HEK293 (cell line): ENCODE measurements around the gene MAN1C1.

Experiments
- CTCF ChIA-PET: fragments of 350-600 bp; formaldehyde crosslinking; extraction: SDS; loops from one replicate; lab custom pipeline; 2021; ENCODE audit warnings: antibody characterized with exemption; lab: Yijun Ruan, JAX
- POLR2A ChIA-PET: fragments of 300-600 bp; formaldehyde crosslinking; extraction: SDS; loops from one replicate; lab custom pipeline; 2020; ENCODE audit warnings: antibody characterized with exemption, inconsistent platforms; lab: Yijun Ruan, JAX
- H3K27ac ChIP-seq: fragments of 200-500 bp; sonication (Bioruptor generic); 2 replicates; pipeline ENCODE4 v1.5.1; 2014; ENCODE audit warnings: low read depth, low read length, control low read depth, inconsistent platforms; ENCODE audit errors: extremely low read depth
- H3K36me3 ChIP-seq, 2 experiments: fragments of 200-500 bp in 1 of 2; sonication (Bioruptor generic) in 1 of 2; 1 replicate in 1 of 2; 2 replicates in 1 of 2; pipeline ENCODE4 v1.5.1; 2014 to 2017; ENCODE audit warnings: inconsistent platforms in 2 of 2, low read length in 2 of 2; ENCODE audit not compliant: control insufficient read depth in 2 of 2, insufficient read depth in 1 of 2
- H3K4me1 ChIP-seq: fragments of 200-500 bp; sonication (Bioruptor generic); 2 replicates; pipeline ENCODE4 v1.5.1; 2014; ENCODE audit warnings: mild to moderate bottlenecking, low read length, inconsistent platforms; ENCODE audit not compliant: control insufficient read depth, insufficient read depth
- H3K4me3 ChIP-seq: 2 replicates; pipeline ENCODE4 v1.5.1; 2011; ENCODE audit warnings: low read depth, mild to moderate bottlenecking, control low read depth, low read length, moderate library complexity
- H3K9me3 ChIP-seq: fragments of 200-500 bp; sonication (Bioruptor generic); 2 replicates; pipeline ENCODE4 v1.5.1; 2014; ENCODE audit warnings: low read depth, low read length, inconsistent platforms; ENCODE audit not compliant: control insufficient read depth, insufficient read depth
- GFI1B ChIP-seq: fragments of 450-650 bp; formaldehyde crosslinking; IDR thresholded peaks from 2 replicates; pipeline ENCODE4 v1.5.1; 2016; ENCODE audit warnings: missing biosample characterization, missing genetic modification characterization
- KLF9 ChIP-seq: fragments of 450-650 bp; formaldehyde crosslinking; IDR thresholded peaks from 2 replicates; pipeline ENCODE4 v1.5.1; 2016; ENCODE audit warnings: missing biosample characterization, missing genetic modification characterization, low read depth
- MEIS1 ChIP-seq: sonication (generic); formaldehyde crosslinking; IDR thresholded peaks from 2 replicates; pipeline ENCODE4 v1.8.1; 2022; ENCODE audit warnings: missing genetic modification reagents, mild to moderate bottlenecking, borderline replicate concordance
- MZF1 ChIP-seq: fragments of 450-650 bp; formaldehyde crosslinking; IDR thresholded peaks from 2 replicates; pipeline ENCODE4 v1.5.1; 2017; ENCODE audit warnings: missing biosample characterization, missing genetic modification characterization, borderline replicate concordance
- SCRT2 ChIP-seq: fragments of 450-650 bp; formaldehyde crosslinking; IDR thresholded peaks from 2 replicates; pipeline ENCODE4 v1.5.1; 2016; ENCODE audit warnings: missing biosample characterization, missing genetic modification characterization
- SP2 ChIP-seq: fragments of 450-650 bp; formaldehyde crosslinking; IDR thresholded peaks from 2 replicates; pipeline ENCODE4 v1.5.1; 2016; ENCODE audit warnings: missing biosample characterization, missing genetic modification characterization
- ZFP69B ChIP-seq: fragments of 450-650 bp; formaldehyde crosslinking; IDR thresholded peaks from 2 replicates; pipeline ENCODE4 v1.5.1; 2016; ENCODE audit warnings: missing biosample characterization, missing genetic modification characterization
- ZIC2 ChIP-seq: fragments of 450-650 bp; formaldehyde crosslinking; IDR thresholded peaks from 2 replicates; pipeline ENCODE4 v1.5.1; 2016; ENCODE audit warnings: missing biosample characterization, missing genetic modification characterization
- ZNF148 ChIP-seq: fragments of 450-650 bp; formaldehyde crosslinking; IDR thresholded peaks from 2 replicates; pipeline ENCODE4 v1.5.0; 2017; ENCODE audit warnings: missing biosample characterization, missing genetic modification characterization, borderline replicate concordance
- ZNF155 ChIP-seq: fragments of 450-650 bp; formaldehyde crosslinking; IDR thresholded peaks from 2 replicates; pipeline ENCODE4 v1.5.1; 2016; ENCODE audit warnings: missing biosample characterization, missing genetic modification characterization
- ZNF157 ChIP-seq: fragments of 450-650 bp; formaldehyde crosslinking; IDR thresholded peaks from 2 replicates; pipeline ENCODE4 v1.5.1; 2016; ENCODE audit warnings: missing biosample characterization, missing genetic modification characterization
- ZNF366 ChIP-seq: fragments of 450-650 bp; formaldehyde crosslinking; conservative IDR thresholded peaks from 2 replicates; pipeline ENCODE4 v1.5.1; 2016; ENCODE audit warnings: missing biosample characterization, missing genetic modification characterization
- ZNF48 ChIP-seq: fragments of 450-650 bp; formaldehyde crosslinking; IDR thresholded peaks from 2 replicates; pipeline ENCODE4 v1.5.1; 2016; ENCODE audit warnings: missing biosample characterization, missing genetic modification characterization
- ZNF548 ChIP-seq: fragments of 450-650 bp; formaldehyde crosslinking; IDR thresholded peaks from 2 replicates; pipeline ENCODE4 v1.5.1; 2016; ENCODE audit warnings: missing biosample characterization, missing genetic modification characterization
- ZNF704 ChIP-seq: fragments of 450-650 bp; formaldehyde crosslinking; IDR thresholded peaks from 2 replicates; pipeline ENCODE4 v1.5.1; 2016; ENCODE audit warnings: missing biosample characterization, missing genetic modification characterization
- ZNF768 ChIP-seq: fragments of 450-650 bp; formaldehyde crosslinking; IDR thresholded peaks from 2 replicates; pipeline ENCODE4 v1.5.1; 2018; ENCODE audit warnings: missing biosample characterization, mild to moderate bottlenecking, missing genetic modification characterization

The MAN1C1 gene

GRCh38 chr1:25683177-25683576, 66.6 kb downstream of the MAN1C1 start:
- peaks cover 11% of the 10 kb centered on the region for H3K4me1 ChIP-seq
- H3K9me3 ChIP-seq: no peaks in the 10 kb centered on the region
- peak; percentile 79 for TF ChIP-seq SCRT2 (tag by site-specific recombination)
- no peak for TF ChIP-seq SP2 (tag by site-specific recombination)
- no peaks in the 10 kb centered on the region for H3K36me3 ChIP-seq
- no peak overlapping the region for H3K27ac ChIP-seq
- H3K4me3 ChIP-seq: no peak overlapping the region
- ChIA-PET CTCF (interaction anchor here (0.6 to 0.7 kb wide), 4 partner anchors 9 to 62 kb away, joined by 3 read pairs; no protein-coding TSS in a partner anchor), POLR2A (no interaction called here)

- CTCF ChIA-PET: interaction anchor here (0.6 to 0.7 kb wide), 4 partner anchors 8 to 63 kb away, joined by 3 read pairs; no protein-coding TSS in a partner anchor
- no peak for TF ChIP-seq MZF1 (tag by site-specific recombination)
- no peak for TF ChIP-seq KLF9 (tag by site-specific recombination)
- no peak for TF ChIP-seq ZNF155 (tag by site-specific recombination)
- TF ChIP-seq ZNF548: no peak
- no peak for TF ChIP-seq ZNF704 (tag by site-specific recombination)
- TF ChIP-seq, all 188 proteins: peak for 0
- POLR2A ChIA-PET: no interaction called here
Observed at GRCh38 chr1:25683731-25684130, 67.1 kb downstream of the MAN1C1 start.

GRCh38 chr1:25684216-25684965, 67.8 kb downstream of the MAN1C1 start:
- TF ChIP-seq GFI1B (tag by site-specific recombination) (no peak), ZNF768 (tag by site-specific recombination) (no peak), ZNF157 (tag by site-specific recombination) (no peak), ZIC2 (tag by site-specific recombination) (no peak), ZNF48 (tag by site-specific recombination) (no peak), ZNF148 (tag by site-specific recombination) (no peak), ZNF366 (no peak), ZFP69B (tag by site-specific recombination) (no peak), MEIS1 (CRISPR knock-in tag) (no peak)
- Histone ChIP-seq H3K4me1 (peaks cover 11% of the 10 kb centered on the region), H3K27ac (no peak overlapping the region), H3K9me3 (no peaks in the 10 kb centered on the region), H3K4me3 (no peak overlapping the region), H3K36me3 (no peaks in the 10 kb centered on the region)
- ChIA-PET POLR2A (no interaction called here), CTCF (interaction anchor here (0.7 kb wide), 1 partner anchor 8 kb away, joined by 3 read pairs; no protein-coding TSS in a partner anchor)

More at GRCh38 chr1:25683731-25684130, 67.1 kb downstream of the MAN1C1 start:
- H3K9me3 ChIP-seq: no peaks in the 10 kb centered on the region
- H3K4me3 ChIP-seq: no peak overlapping the region
- no peak overlapping the region for H3K27ac ChIP-seq
- H3K36me3 ChIP-seq: no peaks in the 10 kb centered on the region
- H3K4me1 ChIP-seq: peaks cover 11% of the 10 kb centered on the region
